ENCODE measurements around the gene CMBL.
"Not testable (repeated sequence)": the region's sequence is repeated elsewhere in the genome, so short reads cannot be mapped to it uniquely, and the experiment has no call there.

CMBL gene

DNA sequence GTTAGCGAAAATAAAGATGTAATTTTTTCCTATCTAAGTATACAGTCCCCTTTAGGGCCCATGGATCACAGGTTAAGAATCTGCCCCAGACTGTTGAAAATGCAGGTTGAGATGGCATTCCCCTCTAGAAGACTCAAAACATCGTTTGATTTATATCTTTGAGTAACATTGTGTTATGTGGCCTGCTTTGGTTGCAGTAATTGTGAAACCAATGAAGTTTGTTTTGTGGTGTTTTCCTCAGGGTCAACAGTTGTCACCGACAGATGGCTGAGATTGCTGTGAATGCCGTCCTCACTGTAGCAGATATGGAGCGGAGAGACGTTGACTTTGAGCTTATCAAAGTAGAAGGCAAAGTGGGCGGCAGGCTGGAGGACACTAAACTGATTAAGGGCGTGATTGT is 49.8 kb downstream of the CMBL start:
- DNase-seq (ENCODE audit: low read depth) = no peak

DNA sequence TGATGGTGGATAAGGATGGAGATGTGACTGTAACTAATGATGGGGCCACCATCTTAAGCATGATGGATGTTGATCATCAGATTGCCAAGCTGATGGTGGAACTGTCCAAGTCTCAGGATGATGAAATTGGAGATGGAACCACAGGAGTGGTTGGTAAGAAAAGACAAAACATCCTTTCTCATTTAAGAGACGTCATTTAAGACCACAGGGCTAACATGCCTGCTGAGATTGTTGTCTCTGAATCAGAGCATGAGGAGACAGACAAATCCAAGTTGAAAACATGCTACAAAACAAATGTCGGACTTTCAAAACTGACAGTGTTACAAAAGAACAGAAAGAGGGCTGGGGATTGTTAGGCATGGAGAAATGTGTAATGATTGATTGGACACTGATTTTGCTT is 53.0 kb downstream of the CMBL start:
- no peak for DNase-seq (ENCODE audit: low read depth)

DNA sequence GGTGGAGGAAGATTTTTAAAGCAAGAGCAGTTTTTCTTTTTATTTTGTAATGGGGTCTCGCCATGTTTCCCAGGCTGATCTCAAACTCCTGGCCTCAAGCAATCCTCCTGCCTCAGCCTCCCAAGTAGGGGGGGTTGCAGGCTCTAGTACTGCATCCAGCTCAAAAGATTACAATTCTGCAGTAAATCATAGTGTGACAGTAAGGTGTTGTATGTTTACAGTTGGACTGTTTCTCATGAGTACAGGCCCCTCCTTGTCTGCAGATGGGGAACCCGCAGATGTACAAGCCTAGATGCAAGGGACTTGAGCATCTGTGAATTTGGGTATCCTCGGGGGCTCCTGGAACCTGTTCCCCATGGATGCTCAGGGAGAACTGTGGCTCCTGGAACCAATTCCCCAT is 54.3 kb downstream of the CMBL start:
- DNase-seq (ENCODE audit: low read depth) = no peak

DNA sequence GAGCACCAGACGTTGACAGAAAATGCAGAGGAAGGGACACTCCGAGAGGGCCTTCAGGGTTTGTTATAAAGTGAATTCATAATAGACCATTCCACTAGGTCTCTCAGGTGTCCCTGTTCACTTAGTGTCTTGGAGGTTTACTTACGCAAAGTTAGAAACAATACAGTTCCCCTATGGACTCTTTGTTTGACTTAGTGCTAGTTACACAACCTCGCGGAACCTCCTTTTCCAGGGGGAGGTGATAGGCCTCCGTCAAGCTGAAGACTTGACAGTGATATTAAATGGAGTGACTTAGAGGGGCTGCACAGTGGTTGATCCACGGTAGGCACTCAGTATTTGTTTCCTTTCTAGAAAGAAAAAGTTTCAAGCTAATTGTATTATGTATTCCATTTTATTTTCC is 56.3 kb downstream of the CMBL start:
- DNase-seq (ENCODE audit: low read depth) = no peak

DNA sequence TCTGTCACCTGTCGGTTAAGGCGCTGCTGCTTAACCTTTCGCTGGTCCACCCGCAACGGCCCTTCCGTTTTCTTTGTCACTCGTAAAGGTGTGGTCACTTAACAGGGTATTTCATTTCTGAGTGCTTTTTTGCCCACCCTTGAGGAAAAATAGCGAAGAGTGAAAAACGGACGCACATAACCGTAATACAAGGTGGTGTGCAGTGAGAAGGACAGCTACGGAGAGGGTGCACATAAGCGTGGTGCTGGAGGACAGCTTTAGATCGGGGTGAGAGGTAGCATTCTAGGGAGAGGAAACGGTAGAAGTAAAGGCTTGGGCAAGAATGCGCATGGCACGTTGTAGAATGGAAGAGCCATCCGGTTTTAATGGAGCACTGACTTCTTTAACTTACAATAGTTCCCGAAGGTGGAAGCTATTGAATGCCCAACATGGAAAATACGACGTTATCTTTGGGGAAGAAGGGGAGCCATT is 56.9 kb downstream of the CMBL start:
- DNase-seq (ENCODE audit: low read depth) = peak; percentile 10

DNA sequence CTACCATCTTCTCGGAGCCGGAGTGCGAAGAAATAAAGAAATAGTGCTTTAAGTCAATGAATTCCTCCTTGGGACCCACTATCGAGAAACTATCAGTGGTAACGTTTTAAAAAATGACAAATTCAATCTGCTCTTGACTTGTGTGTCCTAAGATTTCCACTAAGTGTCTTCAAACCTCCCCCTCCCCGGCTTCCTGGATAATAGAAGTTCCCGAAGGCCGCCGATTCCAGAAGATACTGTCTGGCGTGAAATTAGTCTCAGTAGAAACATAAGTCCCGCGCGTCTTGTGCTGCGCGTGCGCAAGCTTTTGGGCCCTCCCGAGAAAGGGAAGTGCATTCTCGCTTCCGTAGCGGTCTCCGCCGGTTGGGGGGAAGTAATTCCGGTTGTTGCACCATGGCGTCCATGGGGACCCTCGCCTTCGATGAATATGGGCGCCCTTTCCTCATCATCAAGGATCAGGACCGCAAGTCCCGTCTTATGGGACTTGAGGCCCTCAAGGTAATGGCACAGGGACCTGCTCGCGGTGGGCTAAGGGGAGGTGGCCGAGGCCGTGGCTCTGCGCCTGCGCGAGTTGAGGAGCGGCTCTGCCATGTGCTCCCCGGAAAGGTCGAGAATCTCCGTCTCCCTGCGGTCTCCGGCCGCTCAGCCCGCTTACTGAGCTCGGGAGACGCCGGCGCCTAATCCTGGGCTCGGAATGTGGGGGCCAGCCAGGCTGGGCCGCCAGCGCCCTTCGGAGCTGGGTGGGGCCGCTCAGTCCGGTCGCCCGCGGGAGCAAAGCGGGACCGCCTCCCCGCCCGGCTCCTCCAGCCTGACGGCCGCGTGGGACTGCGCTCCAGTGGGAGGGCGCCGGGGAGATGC is 57.5 kb downstream of the CMBL start, which contains the start of gene CCT5:
Gene CCT5 (plus strand): TSS at position 333 of the 858 bp plus-strand sequence. CDS start 61 bp downstream, at position 394.
- DNase-seq (ENCODE audit: low read depth) = peak; percentile 82

DNA sequence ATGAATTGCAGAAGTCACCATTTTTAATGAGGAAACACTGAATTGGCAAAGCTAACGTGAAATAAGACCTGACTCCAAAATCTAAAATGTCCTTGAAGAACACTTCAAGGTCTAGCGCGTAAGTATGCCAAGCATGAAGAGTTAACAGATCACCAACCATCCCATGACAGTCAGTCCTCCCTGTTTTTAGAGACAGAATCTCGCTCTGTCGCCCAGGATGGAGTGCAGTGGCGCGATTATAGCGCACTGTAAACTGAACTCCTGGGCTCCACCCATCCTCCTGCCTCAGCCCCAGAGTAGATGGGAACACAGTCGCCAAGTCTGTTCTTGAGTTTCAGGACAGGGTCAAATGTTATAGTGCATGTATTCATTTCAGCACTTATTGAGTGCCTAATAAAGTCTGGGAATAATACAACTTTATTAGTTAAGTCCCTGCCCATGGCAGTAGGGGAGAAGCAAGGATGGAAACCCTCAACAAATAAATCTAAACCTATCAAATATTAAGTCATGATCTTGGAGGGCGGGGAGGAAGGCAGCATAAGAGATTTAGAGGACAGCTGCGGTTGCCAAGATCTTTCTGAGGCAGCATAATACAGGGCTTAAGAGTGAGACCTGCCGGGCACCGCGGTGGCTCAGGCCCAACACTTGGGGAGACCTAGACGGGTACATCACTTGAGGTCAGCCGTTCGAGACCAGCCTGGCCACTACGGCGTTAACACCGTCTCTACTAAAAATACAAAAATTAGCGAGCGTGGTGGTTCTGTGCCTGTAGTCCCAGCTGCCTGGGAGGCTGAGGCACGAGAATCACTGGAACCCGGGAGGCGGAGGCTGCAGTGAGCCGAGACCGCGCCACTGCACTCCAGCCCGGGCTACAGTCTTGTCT is 59.1 kb downstream of the CMBL start:
- DNase-seq (ENCODE audit: low read depth) = no peak

DNA sequence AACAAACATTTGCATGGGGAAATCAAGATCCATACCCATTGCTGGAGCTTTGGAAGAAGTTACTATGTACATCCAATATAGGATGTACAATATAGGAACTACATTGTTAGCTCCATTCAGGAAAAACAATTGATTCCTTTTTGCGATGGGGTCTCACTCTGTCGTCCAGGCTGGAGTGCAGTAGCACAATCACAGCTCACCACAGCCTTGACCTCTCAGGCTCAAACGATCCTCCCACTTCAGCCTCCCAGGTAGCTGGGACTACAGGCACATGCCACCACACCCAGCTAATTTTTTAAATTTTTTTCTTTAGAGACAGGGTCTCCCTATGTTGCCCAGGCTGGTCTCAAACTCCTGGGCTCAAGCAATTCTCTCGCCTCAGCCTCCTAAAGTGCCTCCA is 60.5 kb downstream of the CMBL start:
- DNase-seq (ENCODE audit: low read depth) = not testable (repeated sequence)

DNA sequence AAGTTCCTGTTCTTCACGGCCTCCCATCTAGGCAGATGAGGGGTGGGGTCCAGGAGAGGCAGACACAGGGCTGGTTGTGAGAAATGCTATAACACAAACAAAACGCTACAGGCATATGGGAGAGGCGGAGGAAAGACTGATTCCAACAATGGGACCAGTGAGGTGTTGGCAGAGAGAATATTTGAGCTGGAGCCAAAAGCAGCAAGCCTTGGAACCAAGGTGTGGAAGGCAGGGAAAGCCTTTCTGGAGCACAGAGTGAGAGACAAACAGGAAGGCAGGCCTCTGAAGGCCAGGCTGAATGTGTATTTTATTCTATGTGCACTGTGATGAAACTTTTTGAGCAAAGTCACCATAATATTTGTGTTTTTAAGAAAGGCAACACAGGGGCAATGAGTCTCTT is 60.9 kb downstream of the CMBL start:
- DNase-seq (ENCODE audit: low read depth) = no peak

DNA sequence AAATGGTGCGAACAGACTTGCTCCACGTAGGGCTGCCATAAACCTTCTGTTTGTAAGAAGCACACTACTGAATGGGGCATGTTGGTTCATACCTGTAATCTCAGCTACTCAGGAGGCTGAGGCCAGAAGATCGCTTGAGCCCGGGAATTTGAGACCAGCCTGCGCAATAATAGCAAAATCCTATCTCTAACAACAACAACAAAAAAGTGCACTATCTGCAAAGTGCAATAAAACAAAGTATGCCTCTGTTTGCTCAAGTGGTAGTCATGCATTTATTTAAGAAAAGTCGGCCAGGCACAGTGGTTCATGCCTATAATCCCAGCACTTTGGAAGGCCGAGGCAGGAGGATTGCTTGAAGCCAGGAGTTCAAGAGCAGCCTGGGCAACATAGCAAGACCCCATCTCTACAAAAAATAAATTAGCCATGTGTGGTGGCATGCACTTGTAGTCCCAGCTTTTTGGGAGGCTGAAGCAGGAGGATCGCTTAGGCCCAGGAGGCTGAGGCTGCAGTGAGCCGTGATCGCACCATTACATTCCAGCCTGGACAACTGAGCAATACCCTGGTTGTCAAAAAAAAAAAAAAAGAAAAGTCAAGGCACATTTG is 63.3 kb downstream of the CMBL start:
- no peak for DNase-seq (ENCODE audit: low read depth)

DNA sequence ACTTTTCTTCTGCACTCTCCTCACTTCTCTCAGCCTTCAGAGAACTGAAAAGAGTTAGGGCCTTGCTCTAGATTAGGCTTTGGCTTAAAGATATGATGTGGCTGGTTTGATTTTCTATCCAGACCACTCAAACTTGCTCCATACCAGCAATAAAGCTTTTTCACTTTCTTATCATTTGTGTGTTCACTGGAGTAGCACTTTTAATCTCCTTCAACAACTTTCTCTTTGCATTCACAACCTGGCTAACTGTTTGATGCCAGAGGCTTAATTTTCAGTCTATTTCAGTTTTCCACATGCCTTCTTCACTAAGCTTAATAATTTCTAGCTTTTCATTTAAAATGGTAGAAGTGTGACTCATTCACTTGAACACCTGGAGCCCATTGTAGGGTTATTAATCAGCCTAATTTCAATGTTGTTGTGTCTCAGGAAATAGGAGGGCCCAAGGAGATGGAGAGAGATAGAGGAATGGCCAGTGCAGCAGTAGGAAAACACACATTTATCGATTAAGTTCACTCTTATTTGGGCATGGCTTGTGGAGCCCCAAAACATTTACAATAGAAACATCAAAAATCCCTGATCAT is 64.0 kb downstream of the CMBL start:
- DNase-seq (ENCODE audit: low read depth) = no peak

DNA sequence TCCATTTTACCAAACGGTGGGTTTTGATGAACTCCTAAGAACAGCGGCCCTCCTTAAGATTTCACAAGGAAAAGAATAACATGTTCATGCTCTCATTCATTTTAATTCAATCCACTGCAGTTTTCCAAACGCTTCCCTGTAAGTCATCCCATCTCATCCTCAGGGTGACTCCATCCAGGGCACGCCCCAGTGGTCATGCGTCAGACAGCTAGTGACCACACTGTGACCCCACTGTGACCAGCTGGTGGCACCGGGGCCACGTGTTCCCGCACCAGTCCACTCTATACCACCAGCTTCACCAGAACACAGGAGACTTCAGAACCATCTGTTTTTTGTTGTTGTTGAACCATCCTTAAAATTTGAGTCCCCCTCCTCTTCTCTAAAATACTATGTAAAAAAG is 72.4 kb downstream of the CMBL start:
- no peak for DNase-seq (ENCODE audit: low read depth)

DNA sequence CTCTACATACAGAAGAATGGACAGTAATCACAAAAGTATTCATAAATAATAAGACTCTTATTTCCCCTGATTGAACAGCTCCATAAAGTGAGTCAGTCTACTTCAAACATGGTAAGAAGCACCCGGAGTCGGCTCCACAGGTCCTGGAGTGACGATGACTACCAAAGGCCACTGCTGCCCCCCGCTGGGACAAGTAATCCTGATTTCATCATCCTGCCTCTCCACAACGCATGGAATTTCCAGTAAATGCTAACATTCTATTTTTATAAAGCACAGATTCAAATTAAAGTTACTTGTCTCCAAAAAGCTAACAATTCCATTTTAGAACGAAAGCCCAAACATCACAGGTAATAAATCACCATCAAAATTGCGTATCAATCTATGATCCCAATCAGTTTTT is 74.2 kb downstream of the CMBL start:
- DNase-seq (ENCODE audit: low read depth) = no peak

DNA sequence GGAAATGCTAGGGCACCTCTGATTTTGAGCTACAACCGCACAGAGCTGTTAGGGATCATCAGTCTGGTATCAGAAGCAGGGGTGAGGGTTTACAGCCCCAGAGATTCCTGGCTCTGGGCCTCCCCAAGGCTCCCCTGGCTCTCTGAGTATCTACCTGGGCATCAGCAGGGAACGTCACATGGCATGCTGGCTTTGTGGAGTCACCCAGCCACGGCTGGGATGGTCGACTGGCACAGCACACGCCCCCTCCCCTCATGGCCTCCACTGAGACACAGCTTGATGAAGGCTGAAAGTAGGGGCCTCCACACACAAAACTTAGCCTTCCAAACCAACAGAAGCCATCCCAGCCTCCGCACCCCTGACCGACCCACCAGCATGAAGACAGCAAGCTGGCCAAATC is 74.7 kb downstream of the CMBL start:
- no peak for DNase-seq (ENCODE audit: low read depth)

DNA sequence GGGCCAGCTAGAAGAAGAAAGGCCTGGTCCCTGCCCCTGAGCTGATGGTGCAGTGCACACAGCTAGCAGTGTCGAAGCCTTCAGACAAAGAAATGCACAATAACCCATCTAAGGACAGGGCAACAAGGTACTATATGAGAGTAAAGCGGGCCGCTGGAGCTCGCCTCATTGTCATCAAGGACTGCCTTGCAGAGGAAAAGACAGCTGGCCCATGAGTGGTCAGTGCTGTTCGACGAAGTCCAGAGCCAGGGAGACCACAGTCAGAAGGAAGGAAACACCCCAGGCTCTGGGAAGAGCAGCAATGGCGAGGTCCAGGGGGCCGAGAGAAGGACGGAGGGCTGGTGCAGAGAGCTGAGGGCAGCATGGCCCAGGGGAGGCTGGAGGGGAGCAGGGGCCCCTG is 75.3 kb downstream of the CMBL start:
- DNase-seq (ENCODE audit: low read depth) = no peak

DNA sequence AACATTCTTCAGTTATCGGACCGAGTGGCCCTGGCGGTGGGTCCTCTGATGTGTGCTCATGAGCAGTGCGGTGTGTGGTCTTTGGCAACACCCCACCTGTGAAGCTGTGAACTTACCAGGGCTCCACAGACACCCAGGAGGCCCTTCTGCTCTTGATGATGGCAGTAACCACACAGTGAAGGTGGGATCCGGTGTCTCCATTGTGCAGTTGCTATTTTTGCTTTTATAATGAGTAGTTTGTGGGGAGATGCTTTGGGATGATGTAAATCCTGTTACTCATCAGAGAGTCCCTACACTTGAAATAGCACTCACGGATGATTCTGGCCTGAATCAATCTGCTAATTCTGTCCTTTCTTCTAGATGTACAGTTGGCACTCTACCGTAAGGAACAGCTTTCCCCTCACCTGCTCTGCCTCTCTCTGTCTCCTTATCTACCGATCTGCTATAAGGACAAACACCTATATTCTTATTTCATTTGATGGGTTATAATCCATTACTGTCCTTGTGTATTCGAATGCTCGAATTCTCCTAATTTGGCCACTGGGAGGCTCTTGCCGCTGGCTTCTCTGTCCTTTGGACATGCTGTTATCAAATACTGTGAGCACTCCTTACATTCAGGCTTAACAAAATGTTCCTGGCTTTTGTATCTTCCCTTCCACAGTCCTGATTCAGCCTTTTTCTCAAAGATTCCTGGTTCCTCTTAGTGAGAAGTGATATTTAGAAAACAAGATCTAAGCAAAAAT is 78.2 kb downstream of the CMBL start:
- no peak for DNase-seq (ENCODE audit: low read depth)

DNA sequence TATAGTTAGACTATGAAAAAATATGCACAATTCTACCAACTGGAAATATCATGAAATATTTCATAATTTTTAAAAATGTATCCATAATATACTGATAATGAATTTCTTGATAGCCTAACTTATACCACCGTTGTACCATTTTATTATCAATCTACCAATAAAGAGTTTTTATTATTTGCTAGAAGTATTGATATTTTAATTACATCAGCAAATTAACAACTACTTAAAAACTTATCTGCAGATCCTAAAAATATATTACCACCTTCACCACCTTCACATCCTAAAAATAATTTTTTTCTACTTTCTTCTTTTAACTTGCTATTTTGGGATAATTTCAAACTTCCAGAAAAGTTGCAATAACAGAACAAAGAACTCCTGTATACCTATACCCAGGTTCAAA is 79.4 kb downstream of the CMBL start:
- DNase-seq (ENCODE audit: low read depth) = no peak
